ENCODE measurements around the gene SNX20.

Gene SNX20

DNA sequence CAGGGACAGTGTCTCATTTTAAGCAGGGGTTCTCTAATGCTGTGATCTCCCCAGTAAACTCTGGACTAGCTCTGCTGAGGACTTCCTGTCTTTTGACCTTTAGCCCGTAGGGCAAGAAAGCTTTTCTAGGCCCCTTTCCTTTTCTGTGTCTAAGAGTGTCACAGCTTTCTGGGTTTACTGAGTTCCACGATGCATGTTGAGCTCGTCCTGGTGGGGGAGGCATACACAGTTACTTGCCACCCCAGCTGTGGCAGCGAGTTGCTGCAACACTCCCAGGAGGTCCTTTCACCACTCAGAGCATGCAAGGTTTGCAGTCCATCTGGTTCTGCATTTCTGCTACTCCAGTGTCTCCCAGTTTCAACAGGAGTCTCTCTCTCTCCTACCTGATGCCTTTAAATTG, 36.0 kb upstream of the SNX20 start:
- Histone ChIP-seq H3K4me3 (ENCODE audit: low read depth, low read length) (no peak overlapping the region), H3K9ac (ENCODE audit: low read length) (no peak overlapping the region), H3K4me1 (ENCODE audit: control insufficient read depth, insufficient read depth, low read length) (peaks cover 19% of the 10 kb centered on the region; the same call in 1 of the 2 replicates), H3K27me3 (ENCODE audit: control insufficient read depth, insufficient read depth, low read length) (no peaks in the 10 kb centered on the region), H3K36me3 (ENCODE audit: control insufficient read depth, insufficient read depth, low read length) (no peaks in the 10 kb centered on the region), H3K9me3 (ENCODE audit: control insufficient read depth, insufficient read depth, low read depth, low read length) (no peaks in the 10 kb centered on the region), H3K27ac (ENCODE audit: low read depth, low read length) (no peak overlapping the region)

DNA sequence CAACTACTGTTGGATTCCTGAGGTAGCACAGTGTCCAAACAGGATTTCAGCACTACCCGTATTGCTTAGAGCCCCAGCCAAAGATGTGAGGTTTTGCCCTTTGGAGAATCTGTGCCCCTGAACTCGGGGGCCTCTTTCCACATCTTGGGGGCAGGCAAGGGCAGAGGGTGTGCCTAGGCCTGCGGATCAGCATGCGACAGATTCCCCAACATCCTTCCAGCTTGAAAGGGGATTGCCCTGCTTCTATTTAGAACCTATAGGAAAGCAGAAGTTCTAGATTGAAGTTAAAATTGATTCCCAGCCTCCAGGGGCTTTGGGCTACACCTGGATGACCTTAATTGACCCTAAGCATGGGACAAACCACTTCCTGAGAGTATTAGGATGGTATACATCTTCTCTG, 31.8 kb upstream of the SNX20 start:
- peaks cover 11% of the 10 kb centered on the region; the same call in 1 of the 2 replicates for H3K4me1 ChIP-seq (ENCODE audit: control insufficient read depth, insufficient read depth, low read length)
- H3K36me3 ChIP-seq (ENCODE audit: control insufficient read depth, insufficient read depth, low read length): no peaks in the 10 kb centered on the region
- H3K9me3 ChIP-seq (ENCODE audit: control insufficient read depth, insufficient read depth, low read depth, low read length): no peaks in the 10 kb centered on the region
- no peaks in the 10 kb centered on the region for H3K27me3 ChIP-seq (ENCODE audit: control insufficient read depth, insufficient read depth, low read length)
- H3K27ac ChIP-seq (ENCODE audit: low read depth, low read length): no peak overlapping the region
- no peak overlapping the region for H3K4me3 ChIP-seq (ENCODE audit: low read depth, low read length)
- no peak overlapping the region for H3K9ac ChIP-seq (ENCODE audit: low read length)

DNA sequence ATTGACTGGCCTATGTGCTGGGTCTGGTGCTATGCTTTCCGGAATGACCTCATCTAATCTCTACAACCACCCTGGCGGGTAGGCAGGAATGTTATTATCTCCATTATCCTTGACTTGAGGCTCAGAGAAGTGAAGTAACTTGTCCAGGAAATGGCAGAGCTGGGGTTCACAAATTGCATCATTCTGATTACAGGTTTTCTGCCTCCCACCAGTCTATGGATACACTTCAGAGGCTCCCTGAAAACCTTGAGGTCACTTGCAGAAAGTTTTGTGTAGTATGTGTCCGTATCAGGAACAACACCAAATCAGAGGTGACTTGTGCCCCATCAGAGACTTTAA, 31.4 kb upstream of the SNX20 start:
- Histone ChIP-seq H3K4me3 (ENCODE audit: low read depth, low read length) (no peak overlapping the region), H3K4me1 (ENCODE audit: control insufficient read depth, insufficient read depth, low read length) (peaks cover 11% of the 10 kb centered on the region; the same call in 1 of the 2 replicates), H3K9me3 (ENCODE audit: control insufficient read depth, insufficient read depth, low read depth, low read length) (no peaks in the 10 kb centered on the region), H3K27me3 (ENCODE audit: control insufficient read depth, insufficient read depth, low read length) (no peaks in the 10 kb centered on the region), H3K36me3 (ENCODE audit: control insufficient read depth, insufficient read depth, low read length) (no peaks in the 10 kb centered on the region), H3K9ac (ENCODE audit: low read length) (no peak overlapping the region), H3K27ac (ENCODE audit: low read depth, low read length) (no peak overlapping the region)

DNA sequence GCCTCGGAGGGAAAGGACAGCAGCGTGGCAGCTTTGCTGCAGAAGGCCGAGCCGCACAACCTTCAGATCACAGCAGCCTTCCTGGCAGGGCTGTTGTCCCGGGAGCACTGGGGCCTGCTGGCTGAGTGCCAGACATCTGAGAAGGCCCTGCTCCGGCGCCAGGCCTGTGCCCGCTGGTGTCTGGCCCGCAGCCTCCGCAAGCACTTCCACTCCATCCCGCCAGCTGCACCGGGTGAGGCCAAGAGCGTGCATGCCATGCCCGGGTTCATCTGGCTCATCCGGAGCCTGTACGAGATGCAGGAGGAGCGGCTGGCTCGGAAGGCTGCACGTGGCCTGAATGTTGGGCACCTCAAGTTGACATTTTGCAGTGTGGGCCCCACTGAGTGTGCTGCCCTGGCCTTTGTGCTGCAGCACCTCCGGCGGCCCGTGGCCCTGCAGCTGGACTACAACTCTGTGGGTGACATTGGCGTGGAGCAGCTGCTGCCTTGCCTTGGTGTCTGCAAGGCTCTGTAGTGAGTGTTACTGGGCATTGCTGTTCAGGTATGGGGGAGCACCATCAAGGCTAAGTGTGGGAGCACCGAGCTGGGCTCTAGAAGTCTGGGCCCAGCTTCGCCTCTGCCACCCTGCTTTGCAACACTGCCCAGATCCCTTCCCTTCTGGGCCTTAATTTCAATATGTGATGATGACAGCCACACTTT, 30.9 kb upstream of the SNX20 start:
- peaks cover 11% of the 10 kb centered on the region; the same call in 1 of the 2 replicates for H3K4me1 ChIP-seq (ENCODE audit: control insufficient read depth, insufficient read depth, low read length)
- H3K36me3 ChIP-seq (ENCODE audit: control insufficient read depth, insufficient read depth, low read length): no peaks in the 10 kb centered on the region
- no peaks in the 10 kb centered on the region for H3K27me3 ChIP-seq (ENCODE audit: control insufficient read depth, insufficient read depth, low read length)
- H3K27ac ChIP-seq (ENCODE audit: low read depth, low read length): no peak overlapping the region
- H3K4me3 ChIP-seq (ENCODE audit: low read depth, low read length): no peak overlapping the region
- no peaks in the 10 kb centered on the region for H3K9me3 ChIP-seq (ENCODE audit: control insufficient read depth, insufficient read depth, low read depth, low read length)
- no peak overlapping the region for H3K9ac ChIP-seq (ENCODE audit: low read length)

DNA sequence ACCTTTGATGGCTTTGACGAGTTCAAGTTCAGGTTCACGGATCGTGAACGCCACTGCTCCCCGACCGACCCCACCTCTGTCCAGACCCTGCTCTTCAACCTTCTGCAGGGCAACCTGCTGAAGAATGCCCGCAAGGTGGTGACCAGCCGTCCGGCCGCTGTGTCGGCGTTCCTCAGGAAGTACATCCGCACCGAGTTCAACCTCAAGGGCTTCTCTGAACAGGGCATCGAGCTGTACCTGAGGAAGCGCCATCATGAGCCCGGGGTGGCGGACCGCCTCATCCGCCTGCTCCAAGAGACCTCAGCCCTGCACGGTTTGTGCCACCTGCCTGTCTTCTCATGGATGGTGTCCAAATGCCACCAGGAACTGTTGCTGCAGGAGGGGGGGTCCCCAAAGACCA, 29.9 kb upstream of the SNX20 start:
- no peaks in the 10 kb centered on the region for H3K36me3 ChIP-seq (ENCODE audit: control insufficient read depth, insufficient read depth, low read length)
- no peaks in the 10 kb centered on the region for H3K27me3 ChIP-seq (ENCODE audit: control insufficient read depth, insufficient read depth, low read length)
- no peak overlapping the region for H3K27ac ChIP-seq (ENCODE audit: low read depth, low read length)
- H3K9ac ChIP-seq (ENCODE audit: low read length): no peak overlapping the region
- H3K4me1 ChIP-seq (ENCODE audit: control insufficient read depth, insufficient read depth, low read length): peaks cover 11% of the 10 kb centered on the region; the same call in 1 of the 2 replicates
- no peaks in the 10 kb centered on the region; the same call in 1 of the 2 replicates for H3K9me3 ChIP-seq (ENCODE audit: control insufficient read depth, insufficient read depth, low read depth, low read length)
- no peak overlapping the region for H3K4me3 ChIP-seq (ENCODE audit: low read depth, low read length)

DNA sequence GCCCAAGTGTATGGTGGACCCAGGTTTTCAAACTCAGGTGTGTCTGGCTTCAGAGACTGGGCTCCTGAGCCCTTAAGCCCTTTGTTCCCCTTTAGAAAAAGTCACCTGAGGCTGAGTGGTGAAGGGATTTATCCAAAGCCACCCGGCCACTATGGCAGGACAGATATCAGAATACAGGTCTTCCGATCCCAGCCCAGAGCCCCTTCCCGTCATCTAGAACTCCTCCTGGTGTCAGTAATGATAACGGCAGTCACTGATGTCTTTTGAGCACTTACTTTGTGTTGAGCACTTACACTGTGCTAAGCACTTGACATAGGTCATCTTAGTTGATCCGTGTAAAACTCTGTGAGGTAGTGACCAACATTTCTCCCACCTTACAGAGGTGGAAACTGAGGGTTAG, 28.9 kb upstream of the SNX20 start:
- peaks cover 11% of the 10 kb centered on the region; the same call in 1 of the 2 replicates for H3K4me1 ChIP-seq (ENCODE audit: control insufficient read depth, insufficient read depth, low read length)
- peaks cover 8% of the 10 kb centered on the region; the same call in 1 of the 2 replicates for H3K9me3 ChIP-seq (ENCODE audit: control insufficient read depth, insufficient read depth, low read depth, low read length)
- H3K4me3 ChIP-seq (ENCODE audit: low read depth, low read length): no peak overlapping the region
- H3K36me3 ChIP-seq (ENCODE audit: control insufficient read depth, insufficient read depth, low read length): no peaks in the 10 kb centered on the region
- no peaks in the 10 kb centered on the region for H3K27me3 ChIP-seq (ENCODE audit: control insufficient read depth, insufficient read depth, low read length)
- no peak overlapping the region for H3K27ac ChIP-seq (ENCODE audit: low read depth, low read length)
- H3K9ac ChIP-seq (ENCODE audit: low read length): no peak overlapping the region

DNA sequence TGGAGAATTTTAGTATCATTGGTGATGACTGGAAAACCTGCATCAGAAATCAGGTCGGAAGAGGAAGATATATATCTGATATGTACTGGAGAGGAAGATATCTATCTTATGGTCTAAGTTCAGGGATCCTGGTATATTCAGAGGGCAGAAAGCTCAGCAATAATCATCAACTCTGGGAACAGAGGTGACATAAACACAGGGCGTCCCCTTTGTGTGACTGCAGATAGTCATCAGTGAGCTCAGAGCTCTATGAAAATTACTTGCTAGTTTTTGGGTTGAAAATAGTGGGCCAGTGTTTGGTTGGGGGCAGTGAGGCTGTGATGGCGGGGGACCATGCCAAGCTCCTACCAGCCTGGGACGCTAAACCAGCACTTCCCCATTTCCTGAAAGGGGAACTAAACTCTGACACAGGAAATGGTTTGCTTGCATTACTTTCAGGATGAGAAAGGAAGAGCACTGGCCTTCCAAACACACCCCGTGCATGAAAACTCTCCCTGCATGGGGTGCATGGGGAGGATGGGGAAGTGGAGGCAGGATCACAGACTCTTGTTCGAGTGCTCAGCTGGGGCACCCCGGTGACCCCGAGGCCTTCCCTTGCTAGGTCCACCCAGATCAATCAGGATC, 28.1 kb upstream of the SNX20 start:
- H3K36me3 ChIP-seq (ENCODE audit: control insufficient read depth, insufficient read depth, low read length): no peaks in the 10 kb centered on the region
- H3K4me3 ChIP-seq (ENCODE audit: low read depth, low read length): no peak overlapping the region
- no peak overlapping the region for H3K27ac ChIP-seq (ENCODE audit: low read depth, low read length)
- H3K9ac ChIP-seq (ENCODE audit: low read length): no peak overlapping the region
- peaks cover 12% of the 10 kb centered on the region for H3K9me3 ChIP-seq (ENCODE audit: control insufficient read depth, insufficient read depth, low read depth, low read length)
- peaks cover 11% of the 10 kb centered on the region; the same call in 1 of the 2 replicates for H3K4me1 ChIP-seq (ENCODE audit: control insufficient read depth, insufficient read depth, low read length)
- no peaks in the 10 kb centered on the region for H3K27me3 ChIP-seq (ENCODE audit: control insufficient read depth, insufficient read depth, low read length)

DNA sequence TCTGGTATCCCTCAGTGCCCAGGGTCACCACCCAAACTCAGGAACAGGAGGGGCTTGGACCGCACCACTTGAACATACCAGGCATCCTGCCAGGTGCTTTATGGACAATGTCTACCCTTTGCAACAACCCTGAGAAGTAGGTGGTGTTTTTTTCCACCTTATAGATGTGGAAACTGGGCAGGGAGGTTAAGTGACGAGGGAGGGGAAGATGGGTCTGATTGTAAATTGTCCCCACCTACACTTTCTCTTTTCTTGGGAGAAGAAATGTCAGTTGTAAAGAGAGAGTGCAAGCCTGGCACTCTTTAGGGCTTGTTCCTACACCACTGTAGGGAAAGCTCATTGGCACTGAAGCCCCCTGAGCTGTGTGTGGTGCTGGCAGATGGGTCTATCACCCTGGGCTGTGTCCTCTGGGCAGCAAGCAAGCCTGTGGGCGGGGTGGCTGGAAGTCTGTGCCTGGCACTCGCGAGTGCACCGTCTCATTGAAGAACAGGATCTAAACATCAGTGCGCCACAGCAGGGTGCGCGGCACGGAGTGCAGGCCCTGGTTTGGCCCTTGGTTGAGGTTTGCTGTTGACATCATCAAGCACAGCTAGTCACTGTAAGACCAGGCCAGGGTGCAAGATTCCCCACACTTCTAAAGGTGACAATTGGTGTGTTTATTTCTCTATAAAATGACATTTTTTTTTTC, 27.4 kb upstream of the SNX20 start:
- Histone ChIP-seq H3K9me3 (ENCODE audit: control insufficient read depth, insufficient read depth, low read depth, low read length) (peaks cover 18% of the 10 kb centered on the region), H3K9ac (ENCODE audit: low read length) (no peak overlapping the region), H3K36me3 (ENCODE audit: control insufficient read depth, insufficient read depth, low read length) (no peaks in the 10 kb centered on the region), H3K27ac (ENCODE audit: low read depth, low read length) (no peak overlapping the region), H3K4me3 (ENCODE audit: low read depth, low read length) (no peak overlapping the region), H3K4me1 (ENCODE audit: control insufficient read depth, insufficient read depth, low read length) (peaks cover 5% of the 10 kb centered on the region; the same call in 1 of the 2 replicates), H3K27me3 (ENCODE audit: control insufficient read depth, insufficient read depth, low read length) (no peaks in the 10 kb centered on the region)

DNA sequence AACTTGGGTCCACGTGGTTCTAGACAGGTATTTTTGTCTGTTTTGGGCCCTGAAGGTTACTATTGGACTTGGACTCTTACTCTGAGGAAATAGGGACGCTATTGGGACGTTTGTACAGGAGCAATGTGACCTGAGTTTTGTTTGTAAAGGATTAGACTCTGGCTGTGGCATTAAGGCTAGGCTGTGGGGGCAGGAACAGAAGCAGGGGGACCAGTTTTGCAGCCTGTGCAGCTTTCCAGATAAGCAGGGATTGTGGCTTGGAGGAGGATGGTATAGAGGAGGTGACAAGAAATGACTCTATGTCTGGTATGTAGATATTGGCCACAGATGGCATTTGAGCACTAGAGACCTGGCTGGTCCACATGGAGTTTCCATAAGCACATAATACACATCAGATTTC, 25.1 kb upstream of the SNX20 start:
- no peak overlapping the region for H3K4me3 ChIP-seq (ENCODE audit: low read depth, low read length)
- no peaks in the 10 kb centered on the region for H3K4me1 ChIP-seq (ENCODE audit: control insufficient read depth, insufficient read depth, low read length)
- H3K36me3 ChIP-seq (ENCODE audit: control insufficient read depth, insufficient read depth, low read length): no peaks in the 10 kb centered on the region
- peaks cover 18% of the 10 kb centered on the region for H3K9me3 ChIP-seq (ENCODE audit: control insufficient read depth, insufficient read depth, low read depth, low read length)
- no peaks in the 10 kb centered on the region for H3K27me3 ChIP-seq (ENCODE audit: control insufficient read depth, insufficient read depth, low read length)
- no peak overlapping the region for H3K9ac ChIP-seq (ENCODE audit: low read length)
- H3K27ac ChIP-seq (ENCODE audit: low read depth, low read length): no peak overlapping the region

DNA sequence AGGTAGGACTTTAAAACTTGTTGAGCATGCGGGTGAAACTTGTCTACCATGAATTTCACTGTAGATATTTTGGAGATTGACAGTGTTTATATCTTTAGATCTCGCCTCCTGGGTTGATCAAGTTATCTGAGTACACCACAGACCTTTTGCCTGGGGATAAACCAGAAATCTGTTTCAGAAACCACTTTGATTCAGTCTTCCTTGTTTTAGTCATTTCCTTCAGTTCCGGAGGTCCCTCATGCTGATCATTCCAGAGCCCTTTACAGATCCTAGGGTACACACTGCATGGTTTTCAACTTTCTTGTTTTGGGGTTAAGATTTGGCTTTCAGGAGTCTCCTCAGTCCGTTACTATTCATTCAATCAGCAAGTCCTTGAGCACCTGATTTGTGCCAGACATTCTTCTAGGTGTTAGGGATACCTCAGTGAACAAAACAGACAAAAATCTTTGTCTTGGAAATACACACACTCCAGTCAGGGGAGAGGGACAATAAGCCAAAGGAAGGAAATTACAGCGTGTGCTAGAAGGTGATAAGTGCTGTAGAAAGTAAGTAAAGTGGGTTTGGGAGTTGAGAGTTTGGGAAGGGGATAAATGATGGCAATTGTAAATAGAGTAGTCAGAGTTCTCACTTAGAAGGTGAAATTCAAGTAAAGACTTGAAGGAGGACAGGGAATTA, 24.5 kb upstream of the SNX20 start:
- Histone ChIP-seq H3K9ac (ENCODE audit: low read length) (no peak overlapping the region), H3K36me3 (ENCODE audit: control insufficient read depth, insufficient read depth, low read length) (no peaks in the 10 kb centered on the region), H3K9me3 (ENCODE audit: control insufficient read depth, insufficient read depth, low read depth, low read length) (peaks cover 18% of the 10 kb centered on the region), H3K4me1 (ENCODE audit: control insufficient read depth, insufficient read depth, low read length) (no peaks in the 10 kb centered on the region), H3K4me3 (ENCODE audit: low read depth, low read length) (no peak overlapping the region), H3K27me3 (ENCODE audit: control insufficient read depth, insufficient read depth, low read length) (no peaks in the 10 kb centered on the region), H3K27ac (ENCODE audit: low read depth, low read length) (no peak overlapping the region)

DNA sequence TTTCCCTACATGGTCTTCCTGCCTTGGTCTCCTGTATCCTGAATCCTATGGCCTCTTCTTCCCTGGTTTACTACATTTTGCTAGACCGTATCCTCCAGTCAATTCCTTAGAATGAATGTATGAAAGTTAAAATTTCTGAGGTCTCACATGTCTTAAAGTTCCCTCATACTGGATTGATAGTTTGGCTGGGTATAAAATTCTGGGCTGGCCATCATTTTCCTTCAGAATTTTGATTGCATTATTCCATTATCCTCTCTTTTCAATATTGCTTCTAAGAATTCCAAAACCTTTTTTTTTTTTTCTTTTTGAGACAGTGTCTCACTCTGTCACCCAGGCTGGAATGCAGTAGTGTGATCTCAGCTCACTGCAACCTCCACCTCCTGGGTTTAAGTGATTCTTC, 23.1 kb upstream of the SNX20 start:
- no peak overlapping the region for H3K9ac ChIP-seq (ENCODE audit: low read length)
- no peak overlapping the region for H3K27ac ChIP-seq (ENCODE audit: low read depth, low read length)
- H3K4me1 ChIP-seq (ENCODE audit: control insufficient read depth, insufficient read depth, low read length): no peaks in the 10 kb centered on the region
- no peaks in the 10 kb centered on the region for H3K36me3 ChIP-seq (ENCODE audit: control insufficient read depth, insufficient read depth, low read length)
- H3K9me3 ChIP-seq (ENCODE audit: control insufficient read depth, insufficient read depth, low read depth, low read length): peaks cover 18% of the 10 kb centered on the region
- H3K4me3 ChIP-seq (ENCODE audit: low read depth, low read length): no peak overlapping the region
- no peaks in the 10 kb centered on the region for H3K27me3 ChIP-seq (ENCODE audit: control insufficient read depth, insufficient read depth, low read length)

All from HUES6 (cell line).